GM12892 (cell line): ENCODE measurements around the gene TXNDC2.
"Not testable (repeated sequence)": the region's sequence is repeated elsewhere in the genome, so short reads cannot be mapped to it uniquely, and the experiment has no call there.

Experiments
- POLR2A ChIP-seq: IDR thresholded peaks from 2 replicates; pipeline ENCODE4 v1.6.1; 2011; ENCODE audit warnings: low read depth, low read length, control low read depth
- POLR2AphosphoS5 ChIP-seq: IDR thresholded peaks from 2 replicates; pipeline ENCODE4 v1.6.1; 2011; ENCODE audit warnings: low read depth, low read length, control low read depth

GRCh38 chr18:9897787-9898291 is 12.1 kb downstream of the TXNDC2 start:
- not testable (repeated sequence) for TF ChIP-seq POLR2A, POLR2AphosphoS5
